HL-60 (cell line): ENCODE results near the gene TUBGCP6.

ENCODE experiments used
- DNase-seq, 2 experiments: peaks; one replicate each; pipeline ENCODE4 v3.0.0-alpha.2; 2010 to 2020; ENCODE audit warnings: low read depth in 1 of 2, low spot score in 1 of 2
- H3K27ac ChIP-seq: fragments of 250-450 bp; sonication (Bioruptor Pico); replicated peaks from 2 replicates; pipeline ENCODE4 v1.5.1; 2020; ENCODE audit warnings: mild to moderate bottlenecking, moderate library complexity
- H3K27me3 ChIP-seq: fragments of 250-450 bp; sonication (Bioruptor Pico); 2 replicates; pipeline ENCODE4 v1.5.1; 2021; ENCODE audit warnings: mild to moderate bottlenecking, moderate library complexity; ENCODE audit not compliant: insufficient read depth, poor library complexity, severe bottlenecking
- H3K4me3 ChIP-seq: replicated peaks from 2 replicates; pipeline ENCODE4 v1.5.1; 2011; ENCODE audit warnings: mild to moderate bottlenecking, control low read depth, low read length; ENCODE audit not compliant: insufficient read depth
- CTCF ChIP-seq: IDR thresholded peaks from one replicate; pipeline ENCODE4 v1.5.1; 2011; ENCODE audit warnings: low read length, control low read depth, inconsistent platforms; ENCODE audit not compliant: insufficient read depth
- GABPA ChIP-seq: IDR thresholded peaks from 2 replicates; pipeline ENCODE4 v1.6.1; 2012; ENCODE audit warnings: low read depth
- POLR2AphosphoS5 ChIP-seq: IDR thresholded peaks from 2 replicates; pipeline ENCODE4 v1.6.1; 2012; ENCODE audit warnings: low read depth
- SPI1 ChIP-seq: IDR thresholded peaks from 2 replicates; pipeline ENCODE4 v1.6.1; 2012; ENCODE audit warnings: low read depth, mild to moderate bottlenecking, borderline replicate concordance
- TF ChIP-seq, protein P1 (sequence below): IDR thresholded peaks from 2 replicates; pipeline ENCODE4 v1.6.1; 2012; ENCODE audit warnings: low read depth; ENCODE audit not compliant: insufficient replicate concordance

Gene TUBGCP6

DNA sequence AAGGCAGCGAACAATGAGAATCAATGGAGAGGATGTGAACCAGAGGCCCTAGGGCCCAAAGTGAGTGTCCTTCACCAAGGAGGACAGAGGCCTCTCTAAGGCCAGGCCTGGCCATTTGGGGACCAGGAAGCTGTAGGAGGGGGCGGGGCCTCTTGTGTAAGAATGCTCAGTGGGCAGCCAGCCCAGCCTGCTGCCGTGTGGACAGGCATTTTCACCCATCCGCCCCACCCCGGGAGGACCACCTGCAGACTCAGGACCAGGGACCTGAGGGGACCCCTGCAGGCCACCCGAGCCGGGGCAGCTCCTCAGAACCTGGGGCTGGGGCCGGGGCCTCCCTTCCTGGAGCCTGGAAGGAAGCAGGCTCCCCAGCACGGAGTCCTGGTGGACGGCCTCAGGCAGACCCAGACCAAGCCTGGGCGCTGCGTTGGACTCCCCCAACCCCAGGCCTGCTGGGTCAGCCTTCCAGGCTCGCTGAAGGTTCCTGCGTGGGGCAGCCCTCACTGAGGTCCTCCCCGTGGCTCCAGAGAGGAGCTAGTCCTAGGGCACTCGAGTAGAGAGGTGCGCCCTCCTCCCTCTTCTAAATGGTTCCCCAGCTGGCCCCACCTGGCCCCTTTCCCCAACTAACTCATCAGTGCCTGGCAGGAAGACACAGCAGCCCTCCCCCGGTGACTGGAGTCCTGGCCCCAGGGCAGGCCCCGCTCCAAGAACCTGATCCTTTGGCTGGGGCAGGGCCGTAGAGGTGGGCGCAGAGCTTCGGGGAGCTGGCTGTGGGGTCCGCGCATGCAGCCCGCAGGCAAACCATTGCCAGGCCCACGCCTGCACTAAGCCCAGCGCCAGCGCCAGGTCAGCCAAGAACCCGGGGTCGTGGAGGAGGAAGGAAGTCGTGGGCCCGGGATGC lies 60.6 kb downstream of the TUBGCP6 start:
- H3K27me3 ChIP-seq, result no peaks in the 10 kb centered on the region
- TF ChIP-seq SPI1, result no peak
- TF ChIP-seq, protein P1, sequence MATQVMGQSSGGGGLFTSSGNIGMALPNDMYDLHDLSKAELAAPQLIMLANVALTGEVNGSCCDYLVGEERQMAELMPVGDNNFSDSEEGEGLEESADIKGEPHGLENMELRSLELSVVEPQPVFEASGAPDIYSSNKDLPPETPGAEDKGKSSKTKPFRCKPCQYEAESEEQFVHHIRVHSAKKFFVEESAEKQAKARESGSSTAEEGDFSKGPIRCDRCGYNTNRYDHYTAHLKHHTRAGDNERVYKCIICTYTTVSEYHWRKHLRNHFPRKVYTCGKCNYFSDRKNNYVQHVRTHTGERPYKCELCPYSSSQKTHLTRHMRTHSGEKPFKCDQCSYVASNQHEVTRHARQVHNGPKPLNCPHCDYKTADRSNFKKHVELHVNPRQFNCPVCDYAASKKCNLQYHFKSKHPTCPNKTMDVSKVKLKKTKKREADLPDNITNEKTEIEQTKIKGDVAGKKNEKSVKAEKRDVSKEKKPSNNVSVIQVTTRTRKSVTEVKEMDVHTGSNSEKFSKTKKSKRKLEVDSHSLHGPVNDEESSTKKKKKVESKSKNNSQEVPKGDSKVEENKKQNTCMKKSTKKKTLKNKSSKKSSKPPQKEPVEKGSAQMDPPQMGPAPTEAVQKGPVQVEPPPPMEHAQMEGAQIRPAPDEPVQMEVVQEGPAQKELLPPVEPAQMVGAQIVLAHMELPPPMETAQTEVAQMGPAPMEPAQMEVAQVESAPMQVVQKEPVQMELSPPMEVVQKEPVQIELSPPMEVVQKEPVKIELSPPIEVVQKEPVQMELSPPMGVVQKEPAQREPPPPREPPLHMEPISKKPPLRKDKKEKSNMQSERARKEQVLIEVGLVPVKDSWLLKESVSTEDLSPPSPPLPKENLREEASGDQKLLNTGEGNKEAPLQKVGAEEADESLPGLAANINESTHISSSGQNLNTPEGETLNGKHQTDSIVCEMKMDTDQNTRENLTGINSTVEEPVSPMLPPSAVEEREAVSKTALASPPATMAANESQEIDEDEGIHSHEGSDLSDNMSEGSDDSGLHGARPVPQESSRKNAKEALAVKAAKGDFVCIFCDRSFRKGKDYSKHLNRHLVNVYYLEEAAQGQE, result no peak
- no peak for TF ChIP-seq POLR2AphosphoS5
- no peak for TF ChIP-seq GABPA
- TF ChIP-seq CTCF, result no peak
- no peak overlapping the region for H3K27ac ChIP-seq
- H3K4me3 ChIP-seq, result no peak overlapping the region
- DNase-seq, result peak in 1 of 2 experiments; percentile 21

- Histone ChIP-seq H3K27ac (no peak overlapping the region), H3K27me3 (no peaks in the 10 kb centered on the region), H3K4me3 (no peak overlapping the region)
- TF ChIP-seq POLR2AphosphoS5 (no peak), SPI1 (no peak), GABPA (no peak), CTCF (no peak)
- TF ChIP-seq, protein P1, result no peak
- no peak for DNase-seq
These were observed 61.5 kb downstream of the TUBGCP6 start for GRCh38 chr22:50183141-50183971.

- H3K4me3 ChIP-seq, result no peak overlapping the region
- no peaks in the 10 kb centered on the region for H3K27me3 ChIP-seq
- TF ChIP-seq GABPA, result no peak
- TF ChIP-seq, protein P1, result no peak
- TF ChIP-seq SPI1, result no peak
- no peak for TF ChIP-seq CTCF
- TF ChIP-seq POLR2AphosphoS5, result no peak
- no peak overlapping the region for H3K27ac ChIP-seq
- DNase-seq, result no peak
These were observed 62.4 kb downstream of the TUBGCP6 start for GRCh38 chr22:50182176-50183081.
